ENCODE measurements around the gene GALNT15. TPM values are rescaled to one million over a fixed set of nuclear protein-coding genes. Genes with fewer than 3 reads are reported as not detected.

GALNT15 gene
- total and polyA plus RNA-seq, 2 donors (not counting 1 experiment from before 2014, with no cell fraction given): not detected

DNA sequence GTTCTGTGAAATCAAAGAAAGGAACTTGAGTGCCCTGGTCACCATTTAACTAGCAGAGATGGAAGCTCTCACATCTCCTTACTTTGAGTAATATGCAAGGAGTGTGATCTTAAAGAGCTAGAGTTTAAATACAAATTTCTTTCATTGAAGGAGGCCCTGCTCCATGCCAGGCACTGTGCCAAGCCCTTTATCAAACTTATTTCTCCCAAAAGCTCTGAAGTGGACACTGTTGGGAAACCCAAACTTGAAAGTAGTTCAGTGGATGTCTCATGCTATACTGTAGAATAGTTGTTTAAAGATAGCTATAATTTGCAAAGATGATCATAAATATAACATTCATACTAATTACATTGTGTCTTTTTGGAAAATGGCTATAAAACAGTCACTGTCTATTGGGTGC, 17.1 kb downstream of the GALNT15 start:
- Histone ChIP-seq H3K4me2 (replicated peaks; ENCODE audit: low read depth, low read length, poor library complexity, severe bottlenecking) (no peak overlapping the region), H3K9ac (ENCODE audit: low read length) (no peak overlapping the region), H3K4me1 (ENCODE audit: control insufficient read depth in 2 of 2, insufficient read depth in 2 of 2, low read length in 2 of 2) (no peaks in the 10 kb centered on the region), H3K9me3 (ENCODE audit: control extremely low read depth in 1 of 3, control insufficient read depth in 2 of 3, insufficient read depth in 1 of 3, low read length in 2 of 3) (no peaks in the 10 kb centered on the region), H3K79me2 (ENCODE audit: control insufficient read depth, insufficient read depth, low read length) (no peaks in the 10 kb centered on the region), H3K36me3 (replicated peaks in 1 of 2; ENCODE audit: control extremely low read depth in 1 of 2, control insufficient read depth in 1 of 2, extremely low read depth in 1 of 2, insufficient read depth in 2 of 2, low read length in 1 of 2) (no peaks in the 10 kb centered on the region), H3K27me3 (replicated peaks in 1 of 4; ENCODE audit: control extremely low read depth in 1 of 4, control insufficient read depth in 3 of 4, insufficient read depth in 4 of 4, low read length in 3 of 4) (no peaks in the 10 kb centered on the region), H3K27ac (ENCODE audit: low read length in 2 of 2) (no peak overlapping the region), H3K4me3 (ENCODE audit: control extremely low read depth in 1 of 5, extremely low read depth in 1 of 5, insufficient read depth in 1 of 5, low read depth in 2 of 5, low read length in 4 of 5) (no peak overlapping the region), H4K20me1 (ENCODE audit: control insufficient read depth, insufficient read depth, low read length, poor library complexity, severe bottlenecking) (no peaks in the 10 kb centered on the region), H2AFZ (ENCODE audit: insufficient read depth, low read depth, low read length, poor library complexity, severe bottlenecking) (no peak overlapping the region)
- POLR2A ChIA-PET: interaction anchor here (0.5 kb wide), 1 partner anchor 980 kb away, joined by 3 read pairs; no protein-coding TSS in a partner anchor
- Mint-ChIP-seq H3K27me3 (no peaks in the 10 kb centered on the region), H3K4me1 (no peaks in the 10 kb centered on the region), H3K4me3 (no peak overlapping the region), H3K27ac (no peak overlapping the region), H3K9me3 (ENCODE audit: insufficient read depth) (no peaks in the 10 kb centered on the region)
- CTCF ChIA-PET: no interaction called here
- DNase-seq (no peak), ATAC-seq (ENCODE audit: low read depth) (no peak)
- intact Hi-C loops (cut with micrococcal nuclease): no loop called here
- TF ChIP-seq EZH2 (IDR thresholded peaks at IDR 0.05; ENCODE audit: borderline replicate concordance, insufficient read depth, low read depth, low read length, poor library complexity, severe bottlenecking): no peak
- TF ChIP-seq, protein P1, sequence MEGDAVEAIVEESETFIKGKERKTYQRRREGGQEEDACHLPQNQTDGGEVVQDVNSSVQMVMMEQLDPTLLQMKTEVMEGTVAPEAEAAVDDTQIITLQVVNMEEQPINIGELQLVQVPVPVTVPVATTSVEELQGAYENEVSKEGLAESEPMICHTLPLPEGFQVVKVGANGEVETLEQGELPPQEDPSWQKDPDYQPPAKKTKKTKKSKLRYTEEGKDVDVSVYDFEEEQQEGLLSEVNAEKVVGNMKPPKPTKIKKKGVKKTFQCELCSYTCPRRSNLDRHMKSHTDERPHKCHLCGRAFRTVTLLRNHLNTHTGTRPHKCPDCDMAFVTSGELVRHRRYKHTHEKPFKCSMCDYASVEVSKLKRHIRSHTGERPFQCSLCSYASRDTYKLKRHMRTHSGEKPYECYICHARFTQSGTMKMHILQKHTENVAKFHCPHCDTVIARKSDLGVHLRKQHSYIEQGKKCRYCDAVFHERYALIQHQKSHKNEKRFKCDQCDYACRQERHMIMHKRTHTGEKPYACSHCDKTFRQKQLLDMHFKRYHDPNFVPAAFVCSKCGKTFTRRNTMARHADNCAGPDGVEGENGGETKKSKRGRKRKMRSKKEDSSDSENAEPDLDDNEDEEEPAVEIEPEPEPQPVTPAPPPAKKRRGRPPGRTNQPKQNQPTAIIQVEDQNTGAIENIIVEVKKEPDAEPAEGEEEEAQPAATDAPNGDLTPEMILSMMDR (IDR thresholded peaks at IDR 0.05): no peak

DNA sequence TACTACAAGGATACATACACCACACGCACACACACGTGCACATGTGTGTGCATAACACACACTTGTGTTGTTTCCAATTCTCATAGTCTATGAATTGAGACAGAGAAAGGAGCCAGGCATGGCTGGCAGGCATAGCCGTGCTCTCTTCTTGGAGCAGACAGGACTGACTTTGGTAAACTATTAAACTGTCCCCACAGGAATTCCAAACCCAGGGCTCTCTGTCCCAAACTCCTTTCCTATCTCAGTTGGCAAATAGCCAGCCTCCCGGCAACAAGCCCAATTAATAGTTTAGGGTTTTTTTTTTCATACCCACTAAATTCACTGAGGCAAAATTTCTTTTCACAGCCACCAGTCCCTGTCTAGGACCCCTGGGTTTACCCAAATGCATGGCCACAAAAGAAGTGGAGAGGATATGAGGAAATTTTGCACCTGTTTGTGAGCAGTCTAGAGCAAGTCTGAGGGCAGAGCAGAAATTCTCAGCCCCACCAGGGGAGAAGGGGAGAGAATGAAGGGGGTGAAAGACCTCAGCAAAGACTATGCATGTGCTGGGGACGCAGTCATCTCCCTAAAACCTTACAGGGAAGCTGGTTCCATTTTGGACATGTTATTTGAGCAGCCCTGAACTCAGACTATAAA, 17.8 kb downstream of the GALNT15 start:
- H3K4me3 Mint-ChIP-seq: no peak overlapping the region
- TF ChIP-seq EZH2 (IDR thresholded peaks at IDR 0.05; ENCODE audit: borderline replicate concordance, insufficient read depth, low read depth, low read length, poor library complexity, severe bottlenecking): no peak
- TF ChIP-seq, protein P1 (IDR thresholded peaks at IDR 0.05): no peak
- ChIA-PET POLR2A (no interaction called here), CTCF (no interaction called here)
- Histone ChIP-seq H3K9me3 (ENCODE audit: control extremely low read depth in 1 of 3, control insufficient read depth in 2 of 3, insufficient read depth in 1 of 3, low read length in 2 of 3) (no peaks in the 10 kb centered on the region), H3K9ac (ENCODE audit: low read length) (no peak overlapping the region), H3K4me3 (ENCODE audit: control extremely low read depth in 1 of 5, extremely low read depth in 1 of 5, insufficient read depth in 1 of 5, low read depth in 2 of 5, low read length in 4 of 5) (no peak overlapping the region), H2AFZ (ENCODE audit: insufficient read depth, low read depth, low read length, poor library complexity, severe bottlenecking) (no peak overlapping the region), H3K79me2 (ENCODE audit: control insufficient read depth, insufficient read depth, low read length) (no peaks in the 10 kb centered on the region), H3K4me1 (ENCODE audit: control insufficient read depth in 2 of 2, insufficient read depth in 2 of 2, low read length in 2 of 2) (no peaks in the 10 kb centered on the region), H3K27me3 (replicated peaks in 1 of 4; ENCODE audit: control extremely low read depth in 1 of 4, control insufficient read depth in 3 of 4, insufficient read depth in 4 of 4, low read length in 3 of 4) (no peaks in the 10 kb centered on the region), H3K36me3 (replicated peaks in 1 of 2; ENCODE audit: control extremely low read depth in 1 of 2, control insufficient read depth in 1 of 2, extremely low read depth in 1 of 2, insufficient read depth in 2 of 2, low read length in 1 of 2) (no peaks in the 10 kb centered on the region), H3K27ac (ENCODE audit: low read length in 2 of 2) (no peak overlapping the region), H4K20me1 (ENCODE audit: control insufficient read depth, insufficient read depth, low read length, poor library complexity, severe bottlenecking) (no peaks in the 10 kb centered on the region), H3K4me2 (replicated peaks; ENCODE audit: low read depth, low read length, poor library complexity, severe bottlenecking) (no peak overlapping the region)
- H3K9me3 Mint-ChIP-seq (ENCODE audit: insufficient read depth): no peaks in the 10 kb centered on the region
- H3K4me1 Mint-ChIP-seq: no peaks in the 10 kb centered on the region
- intact Hi-C loops (cut with micrococcal nuclease): no loop called here
- WGBS (ENCODE audit: insufficient coverage): 100% methylated on average over 3 of the region's 5 CpGs
- H3K27me3 Mint-ChIP-seq: no peaks in the 10 kb centered on the region
- DNase-seq: no peak
- H3K27ac Mint-ChIP-seq: no peak overlapping the region
- no peak for ATAC-seq (ENCODE audit: low read depth)

All from B cell (primary cell).